GM21723 (cell line): ENCODE data around the gene TRUB2.
"Not testable (repeated sequence)": the region's sequence is repeated elsewhere in the genome, so short reads cannot be mapped to it uniquely, and the experiment has no call there.

Source experiments
- ATAC-seq: cut with Tn5 transposase; IDR thresholded peaks from one replicate; pipeline ENCODE4 v1.9.1; 2021; ENCODE audit warnings: mild to moderate bottlenecking, moderate library complexity; ENCODE audit not compliant: unreplicated experiment

TRUB2 gene

GRCh38 chr9:128298535-128299482 lies 23.4 kb downstream of the TRUB2 start:
- ATAC-seq: no peak

GRCh38 chr9:128297221-128297773 lies 24.9 kb downstream of the TRUB2 start:
- no peak for ATAC-seq

- no peak for ATAC-seq
These were observed 25.7 kb downstream of the TRUB2 start for GRCh38 chr9:128296340-128297220.

- ATAC-seq: no peak
These were observed 28.1 kb downstream of the TRUB2 start for GRCh38 chr9:128294142-128294541.

GRCh38 chr9:128293091-128293490 lies 29.2 kb downstream of the TRUB2 start:
- no peak for ATAC-seq

GRCh38 chr9:128292009-128292408 lies 30.2 kb downstream of the TRUB2 start:
- no peak for ATAC-seq

- ATAC-seq: no peak
These were observed 33.8 kb downstream of the TRUB2 start for GRCh38 chr9:128288273-128289004.

- no peak for ATAC-seq
These were observed 35.8 kb downstream of the TRUB2 start for GRCh38 chr9:128286440-128286839.

- no peak for ATAC-seq
These were observed 37.0 kb downstream of the TRUB2 start for GRCh38 chr9:128285033-128285784.

GRCh38 chr9:128282500-128282899 lies 39.7 kb downstream of the TRUB2 start:
- ATAC-seq: no peak

GRCh38 chr9:128280084-128280622 lies 42.1 kb downstream of the TRUB2 start:
- ATAC-seq: no peak

- ATAC-seq: not testable (repeated sequence)
These were observed 42.9 kb downstream of the TRUB2 start for GRCh38 chr9:128279088-128280073.

- ATAC-seq: no peak
These were observed 45.5 kb downstream of the TRUB2 start for GRCh38 chr9:128276574-128277270.

GRCh38 chr9:128276008-128276573 lies 46.2 kb downstream of the TRUB2 start, which contains the start of gene SWI5:
Gene SWI5, plus strand, starts transcription at chr9:128276276.
- ATAC-seq: peak; percentile 92

- ATAC-seq: peak; percentile 55
These were observed 46.8 kb downstream of the TRUB2 start, which contains the start of gene GOLGA2 for GRCh38 chr9:128275198-128276007. Gene GOLGA2, minus strand, starts transcription at chr9:128276007. Its CDS starts 31 bp downstream, at chr9:128275976.

- ATAC-seq: no peak
These were observed 48.0 kb downstream of the TRUB2 start for GRCh38 chr9:128274245-128274644.
